ENCODE data around the gene SERPINE2. TPM values are rescaled to one million over a fixed set of nuclear protein-coding genes. Genes with fewer than 3 reads are reported as not detected.

SERPINE2 gene
- total RNA-seq: 11.0 TPM
- polyA plus RNA-seq: 24.6 TPM
- long read RNA-seq, donor 1: 0 reads
- long read RNA-seq, donor 2, transcript SERPINE2-202 (9 exons, 2,161 nt): major isoform, 10 of 13 reads
- long read RNA-seq, donor 2, partial matches to known transcripts: 0 of 13 reads
- long read RNA-seq, donor 2, other reads (novel, unspliced or antisense): 0 of 13 reads
- long read RNA-seq, donor 3, partial matches to known transcripts: 20 of 23 reads
- long read RNA-seq, donor 3, other reads (novel, unspliced or antisense): 0 of 23 reads
- long read RNA-seq, donor 4, partial matches to known transcripts: 0 of 2 reads
- long read RNA-seq, donor 4, other reads (novel, unspliced or antisense): 0 of 2 reads
- long read RNA-seq, donor 5, transcript SERPINE2-202 (9 exons, 2,161 nt): major isoform, 9 of 13 reads
- long read RNA-seq, donor 5, partial matches to known transcripts: 0 of 13 reads
- long read RNA-seq, donor 5, other reads (novel, unspliced or antisense): 0 of 13 reads
- long read RNA-seq, donor 6, transcript SERPINE2-202 (9 exons, 2,161 nt): major isoform, 10 of 19 reads
- long read RNA-seq, donor 6, partial matches to known transcripts: 8 of 19 reads
- long read RNA-seq, donor 6, other reads (novel, unspliced or antisense): 0 of 19 reads
- long read RNA-seq, donor 7, full-length matches to known transcripts: 7 of 7 reads
- long read RNA-seq, donor 7, partial matches to known transcripts: 0 of 7 reads
- long read RNA-seq, donor 7, other reads (novel, unspliced or antisense): 0 of 7 reads
- long read RNA-seq, donor 8, partial matches to known transcripts: 0 of 2 reads
- long read RNA-seq, donor 8, other reads (novel, unspliced or antisense): 0 of 2 reads
- long read RNA-seq, donor 9: 0 reads
- long read RNA-seq, donor 10, full-length matches to known transcripts: 4 of 11 reads
- long read RNA-seq, donor 10, partial matches to known transcripts: 7 of 11 reads
- long read RNA-seq, donor 10, other reads (novel, unspliced or antisense): 0 of 11 reads

- Histone ChIP-seq H3K4me1 (ENCODE audit: control insufficient read depth in 2 of 2, insufficient read depth in 2 of 2, low read length in 2 of 2) (peaks cover 0 to 14% of the 10 kb centered on the region in 2 donors), H3K4me3 (ENCODE audit: low read length in 2 of 2) (peak within 1 kb of the TSS; percentile 42 to 66), H3K27me3 (ENCODE audit: control insufficient read depth in 2 of 2, insufficient read depth in 1 of 2, low read length in 1 of 2) (peaks cover 36 to 64% of the 10 kb centered on the region in 2 donors), H3K27ac (ENCODE audit: low read depth in 1 of 2, low read length in 1 of 2) (peak within 1 kb of the TSS in 1 of 2 donors; percentile 52), H3K36me3 (ENCODE audit: control insufficient read depth in 2 of 2, insufficient read depth in 2 of 2, low read length in 1 of 2) (no peaks in the 10 kb centered on the region), H3K9me3 (ENCODE audit: control insufficient read depth in 2 of 2, insufficient read depth in 1 of 2, low read length in 1 of 2) (peaks cover 0 to 3% of the 10 kb centered on the region in 2 donors)
- peak in 3 of 9 donors; percentile 21 to 54 (median 40) for DNase-seq (ENCODE audit: low read depth in 6 of 9, low spot score in 9 of 9)
- WGBS: under 1% methylated on average over 91 of the region's 91 CpGs
These were observed at the start of gene SERPINE2 for GRCh38 chr2:224039080-224039769. Gene SERPINE2 (minus strand): TSS chr2:224039286. CDS start chr2:224001900, 37,386 bp downstream.

- WGBS: 94% methylated on average over 3 of the region's 3 CpGs
- no peak overlapping the region for H3K27ac ChIP-seq (ENCODE audit: low read depth in 1 of 2, low read length in 1 of 2)
- no peaks in the 10 kb centered on the region for H3K4me1 ChIP-seq (ENCODE audit: control insufficient read depth in 2 of 2, insufficient read depth in 2 of 2, low read length in 2 of 2)
- H3K27me3 ChIP-seq (ENCODE audit: control insufficient read depth in 2 of 2, insufficient read depth in 1 of 2, low read length in 1 of 2): no peaks in the 10 kb centered on the region
- H3K4me3 ChIP-seq (ENCODE audit: low read length in 2 of 2): no peak overlapping the region
- no peaks in the 10 kb centered on the region for H3K36me3 ChIP-seq (ENCODE audit: control insufficient read depth in 2 of 2, insufficient read depth in 2 of 2, low read length in 1 of 2)
- DNase-seq (ENCODE audit: low read depth in 6 of 9, low spot score in 9 of 9): no peak
- no peaks in the 10 kb centered on the region for H3K9me3 ChIP-seq (ENCODE audit: control insufficient read depth in 2 of 2, insufficient read depth in 1 of 2, low read length in 1 of 2)
These were observed 47.3 kb upstream of the SERPINE2 start for GRCh38 chr2:224086226-224086914.

GRCh38 chr2:224085811-224086210 lies 46.7 kb upstream of the SERPINE2 start:
- no peak overlapping the region for H3K27ac ChIP-seq (ENCODE audit: low read depth in 1 of 2, low read length in 1 of 2)
- no peak for DNase-seq (ENCODE audit: low read depth in 6 of 9, low spot score in 9 of 9)
- no peaks in the 10 kb centered on the region for H3K27me3 ChIP-seq (ENCODE audit: control insufficient read depth in 2 of 2, insufficient read depth in 1 of 2, low read length in 1 of 2)
- no peaks in the 10 kb centered on the region for H3K36me3 ChIP-seq (ENCODE audit: control insufficient read depth in 2 of 2, insufficient read depth in 2 of 2, low read length in 1 of 2)
- H3K9me3 ChIP-seq (ENCODE audit: control insufficient read depth in 2 of 2, insufficient read depth in 1 of 2, low read length in 1 of 2): no peaks in the 10 kb centered on the region
- WGBS: 95% methylated on average over 3 of the region's 3 CpGs
- H3K4me3 ChIP-seq (ENCODE audit: low read length in 2 of 2): no peak overlapping the region
- no peaks in the 10 kb centered on the region for H3K4me1 ChIP-seq (ENCODE audit: control insufficient read depth in 2 of 2, insufficient read depth in 2 of 2, low read length in 2 of 2)

- H3K27ac ChIP-seq (ENCODE audit: low read depth in 1 of 2, low read length in 1 of 2): no peak overlapping the region
- H3K4me1 ChIP-seq (ENCODE audit: control insufficient read depth in 2 of 2, insufficient read depth in 2 of 2, low read length in 2 of 2): no peaks in the 10 kb centered on the region
These were observed 46.2 kb upstream of the SERPINE2 start for GRCh38 chr2:224085246-224085645.

GRCh38 chr2:224084266-224084892 lies 45.3 kb upstream of the SERPINE2 start:
- Histone ChIP-seq H3K4me3 (ENCODE audit: low read length in 2 of 2) (no peak overlapping the region), H3K9me3 (ENCODE audit: control insufficient read depth in 2 of 2, insufficient read depth in 1 of 2, low read length in 1 of 2) (no peaks in the 10 kb centered on the region), H3K27me3 (ENCODE audit: control insufficient read depth in 2 of 2, insufficient read depth in 1 of 2, low read length in 1 of 2) (no peaks in the 10 kb centered on the region), H3K36me3 (ENCODE audit: control insufficient read depth in 2 of 2, insufficient read depth in 2 of 2, low read length in 1 of 2) (no peaks in the 10 kb centered on the region), H3K4me1 (ENCODE audit: control insufficient read depth in 2 of 2, insufficient read depth in 2 of 2, low read length in 2 of 2) (no peaks in the 10 kb centered on the region), H3K27ac (ENCODE audit: low read depth in 1 of 2, low read length in 1 of 2) (no peak overlapping the region)
- 92% methylated on average over 3 of the region's 3 CpGs for WGBS
- no peak for DNase-seq (ENCODE audit: low read depth in 6 of 9, low spot score in 9 of 9)

More at GRCh38 chr2:224085246-224085645, 46.2 kb upstream of the SERPINE2 start:
- 86% methylated on average over 2 of the region's 2 CpGs for WGBS
- Histone ChIP-seq H3K4me3 (ENCODE audit: low read length in 2 of 2) (no peak overlapping the region), H3K27me3 (ENCODE audit: control insufficient read depth in 2 of 2, insufficient read depth in 1 of 2, low read length in 1 of 2) (no peaks in the 10 kb centered on the region), H3K36me3 (ENCODE audit: control insufficient read depth in 2 of 2, insufficient read depth in 2 of 2, low read length in 1 of 2) (no peaks in the 10 kb centered on the region), H3K9me3 (ENCODE audit: control insufficient read depth in 2 of 2, insufficient read depth in 1 of 2, low read length in 1 of 2) (no peaks in the 10 kb centered on the region)
- DNase-seq (ENCODE audit: low read depth in 6 of 9, low spot score in 9 of 9): no peak

GRCh38 chr2:224083638-224084037 lies 44.6 kb upstream of the SERPINE2 start:
- Histone ChIP-seq H3K4me1 (ENCODE audit: control insufficient read depth in 2 of 2, insufficient read depth in 2 of 2, low read length in 2 of 2) (no peaks in the 10 kb centered on the region), H3K27me3 (ENCODE audit: control insufficient read depth in 2 of 2, insufficient read depth in 1 of 2, low read length in 1 of 2) (no peaks in the 10 kb centered on the region), H3K4me3 (ENCODE audit: low read length in 2 of 2) (no peak overlapping the region), H3K9me3 (ENCODE audit: control insufficient read depth in 2 of 2, insufficient read depth in 1 of 2, low read length in 1 of 2) (no peaks in the 10 kb centered on the region), H3K27ac (ENCODE audit: low read depth in 1 of 2, low read length in 1 of 2) (no peak overlapping the region), H3K36me3 (ENCODE audit: control insufficient read depth in 2 of 2, insufficient read depth in 2 of 2, low read length in 1 of 2) (no peaks in the 10 kb centered on the region)
- WGBS: 96% methylated on average over 2 of the region's 2 CpGs
- no peak for DNase-seq (ENCODE audit: low read depth in 6 of 9, low spot score in 9 of 9)

- 93% methylated on average over 8 of the region's 8 CpGs for WGBS
- H3K27me3 ChIP-seq (ENCODE audit: control insufficient read depth in 2 of 2, insufficient read depth in 1 of 2, low read length in 1 of 2): no peaks in the 10 kb centered on the region
- no peaks in the 10 kb centered on the region for H3K4me1 ChIP-seq (ENCODE audit: control insufficient read depth in 2 of 2, insufficient read depth in 2 of 2, low read length in 2 of 2)
- H3K36me3 ChIP-seq (ENCODE audit: control insufficient read depth in 2 of 2, insufficient read depth in 2 of 2, low read length in 1 of 2): no peaks in the 10 kb centered on the region
- DNase-seq (ENCODE audit: low read depth in 6 of 9, low spot score in 9 of 9): no peak
- H3K9me3 ChIP-seq (ENCODE audit: control insufficient read depth in 2 of 2, insufficient read depth in 1 of 2, low read length in 1 of 2): peaks cover 0 to 2% of the 10 kb centered on the region in 2 donors
- H3K4me3 ChIP-seq (ENCODE audit: low read length in 2 of 2): no peak overlapping the region
- no peak overlapping the region for H3K27ac ChIP-seq (ENCODE audit: low read depth in 1 of 2, low read length in 1 of 2)
These were observed 39.6 kb upstream of the SERPINE2 start for GRCh38 chr2:224078656-224079055.
